Activated naive CD8-positive, alpha-beta T cell treated with anti-CD3 and anti-CD28 coated beads for 36 hours (primary cell): Measurements from ENCODE around the gene PLEKHO2. TPM values are rescaled to one million over a fixed set of nuclear protein-coding genes. Genes with fewer than 3 reads are reported as not detected.
"Not testable (repeated sequence)": the region's sequence is repeated elsewhere in the genome, so short reads cannot be mapped to it uniquely, and the experiment has no call there.

ENCODE experiments used
- DNase-seq: peaks from one replicate; pipeline ENCODE4 v3.0.0; 2021
- H3K27ac Mint-ChIP-seq: one replicate; pipeline ENCODE4 v1.8.0; 2022; ENCODE audit warnings: mild to moderate bottlenecking, moderate library complexity, mixed read lengths
- H3K27me3 Mint-ChIP-seq: one replicate; pipeline ENCODE4 v1.8.0; 2022; ENCODE audit warnings: mild to moderate bottlenecking, mixed read lengths
- H3K36me3 Mint-ChIP-seq: one replicate; pipeline ENCODE4 v1.8.0; 2021; ENCODE audit warnings: mild to moderate bottlenecking, mixed read lengths
- H3K4me1 Mint-ChIP-seq: one replicate; pipeline ENCODE4 v1.8.0; 2021; ENCODE audit warnings: mixed read lengths
- H3K4me3 Mint-ChIP-seq: one replicate; pipeline ENCODE4 v1.8.0; 2022; ENCODE audit warnings: mild to moderate bottlenecking, moderate library complexity, mixed read lengths
- H3K9me3 Mint-ChIP-seq: one replicate; pipeline ENCODE4 v1.8.0; 2022; ENCODE audit warnings: mixed read lengths
- total RNA-seq, 2 experiments: library from RNA; stranded (reverse); gene quantifications; one replicate each; pipeline ENCODE4 v1.2.3, GENCODE V29; 2021

Gene PLEKHO2
- total RNA-seq, 2 experiments from 2014 or later, result 6.8 to 7.8 TPM

DNA sequence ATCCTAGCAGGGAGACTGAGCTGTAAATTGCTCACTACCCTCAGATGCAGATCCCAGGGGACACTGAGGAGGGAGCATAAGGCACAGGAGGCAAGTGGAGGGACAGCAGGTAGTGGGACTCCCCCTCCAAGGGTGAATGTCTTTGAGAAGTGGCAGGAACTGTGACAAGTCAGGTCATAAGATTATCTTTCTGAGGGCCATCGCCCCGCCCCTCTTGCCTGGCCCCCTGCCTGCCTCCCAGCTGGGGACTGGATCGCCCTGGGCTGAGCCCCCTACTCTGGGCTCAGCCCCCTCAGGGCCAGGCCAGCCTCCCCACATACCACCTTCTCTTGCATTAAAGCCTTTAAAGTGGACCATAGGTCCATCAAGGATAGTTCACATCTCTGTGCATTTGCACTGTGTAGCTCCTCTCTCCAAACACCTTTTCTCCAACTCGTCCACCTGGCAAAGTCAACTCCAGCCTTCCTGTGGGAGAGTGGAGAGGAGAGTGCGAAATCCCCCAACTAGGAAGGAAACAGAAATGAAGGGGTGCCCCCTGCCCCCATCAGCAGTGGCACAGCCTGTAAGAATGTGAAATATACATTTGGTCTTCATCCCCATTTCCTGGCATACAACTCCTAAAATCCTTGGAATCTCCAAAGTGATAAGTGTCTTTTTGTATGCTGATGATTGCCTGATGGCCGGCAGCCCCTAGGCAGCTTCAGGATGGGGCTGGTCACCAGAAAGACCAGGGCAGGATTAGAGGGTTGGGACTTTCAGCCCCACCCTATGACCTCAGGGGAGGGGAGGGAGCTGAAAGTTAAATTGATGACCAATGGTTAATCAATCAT is 31.0 kb upstream of the PLEKHO2 start:
- peaks cover 3% of the 10 kb centered on the region for H3K4me1 Mint-ChIP-seq
- no peak overlapping the region for H3K4me3 Mint-ChIP-seq
- no peaks in the 10 kb centered on the region for H3K36me3 Mint-ChIP-seq
- no peaks in the 10 kb centered on the region for H3K27me3 Mint-ChIP-seq
- H3K27ac Mint-ChIP-seq, result no peak overlapping the region
- H3K9me3 Mint-ChIP-seq, result no peaks in the 10 kb centered on the region
- no peak for DNase-seq

DNA sequence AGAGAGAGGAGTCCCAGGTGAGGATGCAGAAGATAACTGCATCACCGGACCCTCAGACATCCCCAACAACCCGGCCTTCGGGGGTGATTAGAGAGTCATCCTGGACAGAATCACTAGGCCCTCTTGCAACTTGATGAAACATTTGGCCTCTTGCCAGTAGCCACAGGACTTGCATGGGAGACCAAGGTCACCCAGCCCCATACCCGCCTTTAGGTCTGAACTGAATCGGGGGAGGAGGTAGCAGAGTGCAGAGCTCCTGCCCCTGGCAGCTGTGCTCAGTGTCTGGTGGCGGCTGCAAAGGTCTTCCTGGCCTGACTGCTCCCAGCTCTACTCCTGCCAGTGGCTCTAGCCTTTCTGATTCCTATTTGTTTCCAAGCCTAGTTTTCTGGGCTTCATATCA is 28.6 kb upstream of the PLEKHO2 start:
- H3K4me1 Mint-ChIP-seq, result peaks cover 3% of the 10 kb centered on the region
- DNase-seq, result no peak
- no peak overlapping the region for H3K27ac Mint-ChIP-seq

DNA sequence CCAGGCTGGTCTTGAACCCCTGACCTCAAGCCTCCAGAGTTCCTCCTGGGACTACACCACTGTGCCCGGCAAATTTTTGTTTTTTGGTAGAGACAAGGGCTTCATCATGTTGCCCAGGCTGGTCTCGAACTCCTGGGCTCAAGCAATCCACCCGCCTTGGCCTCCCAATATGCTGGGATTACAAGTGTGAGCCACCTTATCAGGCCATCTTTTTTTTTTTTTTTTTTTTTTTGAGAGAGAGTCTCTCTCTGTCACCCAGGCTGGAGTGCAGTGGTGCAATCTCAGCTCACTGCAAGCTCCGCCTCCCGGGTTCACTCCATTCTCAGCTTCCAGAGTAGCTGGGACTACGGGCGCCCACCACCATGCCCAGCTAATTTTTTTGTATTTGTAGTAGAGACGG is 27.4 kb upstream of the PLEKHO2 start:
- H3K27ac Mint-ChIP-seq, DNase-seq, H3K9me3 Mint-ChIP-seq, H3K4me1 Mint-ChIP-seq, H3K4me3 Mint-ChIP-seq, H3K27me3 Mint-ChIP-seq, H3K36me3 Mint-ChIP-seq: not testable (repeated sequence)

More for the DNA sequence above, 28.6 kb upstream of the PLEKHO2 start:
- H3K4me3 Mint-ChIP-seq, result no peak overlapping the region
- H3K36me3 Mint-ChIP-seq, result no peaks in the 10 kb centered on the region
- no peaks in the 10 kb centered on the region for H3K9me3 Mint-ChIP-seq
- no peaks in the 10 kb centered on the region for H3K27me3 Mint-ChIP-seq

DNA sequence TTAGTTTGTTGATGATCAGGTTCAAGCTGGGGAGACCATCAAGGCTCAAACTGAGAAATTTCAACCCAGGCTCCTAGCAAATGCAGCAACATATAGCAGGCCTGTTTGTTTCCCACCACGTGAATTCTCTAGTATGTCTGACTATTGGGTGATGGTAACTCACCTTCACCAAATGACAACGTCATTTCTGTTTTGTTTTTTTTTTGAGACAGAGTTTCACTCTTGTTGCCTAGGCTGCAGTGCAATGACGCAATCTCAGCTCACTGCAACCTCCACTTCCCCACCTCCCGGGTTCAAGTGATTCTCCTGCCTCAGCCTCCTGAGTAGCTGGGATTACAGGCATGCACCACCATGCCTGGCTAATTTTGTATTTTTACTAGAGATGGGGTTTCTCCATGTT is 26.8 kb upstream of the PLEKHO2 start:
- H3K36me3 Mint-ChIP-seq, H3K27ac Mint-ChIP-seq: not testable (repeated sequence)

DNA sequence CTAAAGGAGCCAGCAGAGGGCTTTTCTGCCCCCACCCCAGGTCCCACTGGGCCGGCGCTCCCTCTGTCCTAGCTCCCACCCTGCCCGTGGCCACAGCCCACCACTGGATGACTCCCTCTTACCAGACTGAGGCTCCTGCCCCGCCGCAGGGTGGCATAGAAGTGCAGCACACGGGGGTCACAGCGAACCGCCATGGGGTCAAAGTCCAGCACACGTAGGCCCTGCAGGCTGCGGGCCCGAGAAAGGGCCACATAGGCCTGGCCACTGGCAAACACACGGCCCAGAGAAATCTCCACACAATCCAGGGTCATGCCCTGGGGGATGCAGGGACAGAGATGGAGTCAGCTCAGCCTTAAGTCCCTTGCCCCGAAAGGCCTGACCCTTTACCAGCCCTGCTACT is 25.3 kb upstream of the PLEKHO2 start:
- Mint-ChIP-seq H3K9me3 (no peaks in the 10 kb centered on the region), H3K27me3 (no peaks in the 10 kb centered on the region), H3K27ac (no peak overlapping the region), H3K4me3 (no peak overlapping the region), H3K36me3 (peaks cover 3% of the 10 kb centered on the region), H3K4me1 (no peaks in the 10 kb centered on the region)
- DNase-seq, result no peak

More for the DNA sequence above, 26.8 kb upstream of the PLEKHO2 start:
- H3K9me3 Mint-ChIP-seq, DNase-seq, H3K4me1 Mint-ChIP-seq, H3K27me3 Mint-ChIP-seq, H3K4me3 Mint-ChIP-seq: not testable (repeated sequence)

DNA sequence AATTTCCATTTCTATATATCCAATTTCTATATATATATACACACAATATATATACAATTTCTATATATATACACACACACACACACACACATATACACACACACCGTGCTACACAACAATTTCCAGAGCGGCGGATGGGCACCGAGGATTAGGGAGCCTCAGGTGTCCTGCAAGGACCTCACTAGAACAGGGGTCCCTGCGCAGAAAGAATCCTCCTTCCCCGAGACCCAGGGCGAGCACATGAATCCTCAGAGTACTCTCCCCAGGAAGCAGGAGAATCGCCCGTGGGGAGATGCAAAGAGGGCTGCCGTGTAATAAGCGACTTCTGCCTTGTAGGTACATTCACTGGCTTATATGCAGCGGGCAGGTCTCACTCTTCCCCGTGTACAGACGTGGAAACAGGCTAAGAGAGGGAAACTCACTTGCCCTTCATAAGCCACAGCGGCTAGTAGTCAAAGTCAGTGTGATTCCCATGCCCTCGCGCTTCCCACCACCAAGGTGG is 16.7 kb upstream of the PLEKHO2 start:
- H3K27ac Mint-ChIP-seq, result peak overlapping the region; percentile 83
- H3K9me3 Mint-ChIP-seq, result no peaks in the 10 kb centered on the region
- peaks cover 16% of the 10 kb centered on the region for H3K4me1 Mint-ChIP-seq
- peaks cover 18% of the 10 kb centered on the region for H3K36me3 Mint-ChIP-seq
- peak overlapping the region; percentile 93 for H3K4me3 Mint-ChIP-seq
- DNase-seq, result peak; percentile 18
- peaks cover 16% of the 10 kb centered on the region for H3K27me3 Mint-ChIP-seq

DNA sequence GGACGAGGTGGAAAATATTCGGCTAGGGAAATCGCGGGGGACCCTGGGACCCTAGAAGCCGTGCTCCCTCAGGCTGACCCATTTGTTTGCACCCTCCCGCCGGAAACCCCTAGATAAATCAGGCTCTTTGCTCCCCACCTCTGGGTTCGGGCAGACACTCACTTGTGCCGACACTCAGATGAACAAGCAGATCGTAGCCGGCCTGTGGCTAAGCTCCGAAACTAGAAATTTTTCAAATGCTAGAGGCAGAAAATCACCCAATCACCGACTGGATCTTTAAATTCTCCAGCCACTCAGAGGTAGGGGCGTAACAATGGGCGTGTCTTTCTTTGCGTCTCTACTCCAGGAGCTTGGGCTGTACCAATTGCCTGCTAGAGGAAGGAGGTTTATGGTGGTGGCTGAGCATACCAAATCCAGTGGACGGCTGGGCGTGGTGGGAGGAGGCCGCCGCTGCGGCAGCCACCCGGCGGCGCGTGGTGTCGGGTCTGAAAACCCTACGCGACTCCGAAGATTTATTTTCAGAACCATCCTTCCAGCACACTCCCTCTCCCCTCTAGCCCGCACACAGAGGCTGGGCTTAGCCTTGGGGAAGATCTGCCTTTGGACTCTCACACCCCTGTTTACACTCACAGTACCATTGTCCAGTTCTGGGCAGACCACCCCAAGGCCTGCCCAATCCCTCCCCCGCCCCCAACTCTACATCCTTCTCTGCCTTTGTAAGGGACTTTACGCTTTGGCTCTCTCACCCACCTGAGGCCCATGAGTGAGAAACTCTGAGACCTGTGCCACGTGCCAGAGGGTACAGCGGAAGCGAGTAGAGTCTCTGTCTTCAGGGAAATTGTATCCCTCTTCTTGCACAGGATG is 16.1 kb upstream of the PLEKHO2 start, which contains the start of gene PIF1:
PIF1 (minus strand) TSS at position 217 of the 864 bp plus-strand sequence. CDS start 1,312 bp downstream, outside the sequence.
- Mint-ChIP-seq H3K4me3 (peak within 1 kb of the TSS; percentile 93), H3K9me3 (no peaks in the 10 kb centered on the region), H3K27me3 (peaks cover 16% of the 10 kb centered on the region), H3K36me3 (peaks cover 16% of the 10 kb centered on the region), H3K4me1 (peaks cover 16% of the 10 kb centered on the region), H3K27ac (peak within 1 kb of the TSS; percentile 83)
- DNase-seq, result peak; percentile 87

DNA sequence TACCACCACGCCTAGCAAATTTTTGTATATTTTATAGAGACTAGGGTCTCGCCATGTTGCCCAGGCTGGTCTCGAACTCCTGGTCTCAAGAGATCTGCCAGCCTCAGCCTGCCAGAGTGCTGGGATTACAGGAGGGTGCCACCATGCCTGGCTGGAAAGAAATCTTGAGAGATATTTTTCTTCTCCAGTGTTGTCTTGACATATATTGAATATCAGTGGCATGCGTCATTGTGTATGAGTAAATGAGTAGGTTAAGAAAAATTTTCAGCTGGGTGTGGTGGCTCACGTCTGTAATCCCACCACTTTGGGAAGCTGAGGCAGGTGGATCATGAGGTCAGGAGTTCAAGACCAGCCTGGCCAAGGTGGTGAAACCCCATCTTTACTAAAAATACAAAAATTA is 12.7 kb upstream of the PLEKHO2 start:
- Mint-ChIP-seq H3K27ac (no peak overlapping the region), H3K4me3 (no peak overlapping the region), H3K9me3 (no peaks in the 10 kb centered on the region), H3K4me1 (peaks cover 8% of the 10 kb centered on the region), H3K27me3 (peaks cover 5% of the 10 kb centered on the region), H3K36me3 (peaks cover 4% of the 10 kb centered on the region)
- DNase-seq, result no peak

DNA sequence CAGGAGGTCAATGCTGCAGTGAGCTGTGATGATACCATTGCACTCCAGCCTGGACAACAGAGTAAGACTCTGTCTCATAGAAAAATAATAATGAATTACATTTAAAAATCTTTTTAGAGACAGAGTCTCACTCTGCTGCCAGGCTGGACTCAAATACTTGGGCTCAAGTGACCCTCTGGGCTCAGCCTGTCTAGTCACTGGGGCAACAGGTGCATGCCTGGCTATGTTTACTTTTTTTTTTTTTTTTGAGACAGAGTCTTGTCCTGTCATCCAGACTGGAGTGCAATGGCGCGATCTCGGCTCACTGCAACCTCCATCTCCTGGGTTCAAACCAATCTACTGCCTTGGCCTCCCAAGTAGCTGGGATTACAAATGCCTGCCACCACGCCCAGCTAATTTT is 8.0 kb upstream of the PLEKHO2 start:
- Mint-ChIP-seq H3K27ac (no peak overlapping the region), H3K36me3 (no peaks in the 10 kb centered on the region), H3K4me1 (peaks cover 25% of the 10 kb centered on the region), H3K9me3 (peaks cover 2% of the 10 kb centered on the region), H3K4me3 (no peak overlapping the region), H3K27me3 (no peaks in the 10 kb centered on the region)
- DNase-seq, result no peak

DNA sequence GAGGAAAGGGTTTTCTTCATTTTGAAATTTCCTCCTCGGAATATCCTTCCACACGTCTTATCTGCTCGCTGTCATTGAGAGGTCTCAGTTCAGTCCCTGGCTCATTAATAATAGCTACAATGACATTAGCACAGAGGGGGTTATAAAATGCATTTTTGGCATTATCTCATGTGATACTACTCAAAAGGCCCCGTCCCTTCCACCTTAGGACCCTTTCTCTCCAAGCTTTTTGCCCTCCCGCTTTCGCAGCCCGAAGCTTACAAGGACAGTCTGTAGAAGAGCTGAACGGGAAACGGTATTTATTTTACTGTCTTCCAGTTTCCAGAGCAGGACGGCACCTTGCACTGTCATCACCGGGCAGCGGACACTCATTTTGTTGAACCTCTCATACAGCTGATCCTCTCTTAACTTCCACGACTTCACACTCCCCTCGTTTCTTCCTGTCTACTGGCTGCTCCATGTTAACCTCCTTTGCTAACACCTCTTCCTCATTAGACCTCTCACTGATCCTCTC is 5.6 kb upstream of the PLEKHO2 start:
- DNase-seq, result no peak
- H3K27me3 Mint-ChIP-seq, result no peaks in the 10 kb centered on the region
- H3K4me1 Mint-ChIP-seq, result peaks cover 35% of the 10 kb centered on the region
- peaks cover 2% of the 10 kb centered on the region for H3K9me3 Mint-ChIP-seq
- peak overlapping the region; percentile 35 for H3K4me3 Mint-ChIP-seq
- H3K36me3 Mint-ChIP-seq, result no peaks in the 10 kb centered on the region
- peak overlapping the region; percentile 39 for H3K27ac Mint-ChIP-seq

DNA sequence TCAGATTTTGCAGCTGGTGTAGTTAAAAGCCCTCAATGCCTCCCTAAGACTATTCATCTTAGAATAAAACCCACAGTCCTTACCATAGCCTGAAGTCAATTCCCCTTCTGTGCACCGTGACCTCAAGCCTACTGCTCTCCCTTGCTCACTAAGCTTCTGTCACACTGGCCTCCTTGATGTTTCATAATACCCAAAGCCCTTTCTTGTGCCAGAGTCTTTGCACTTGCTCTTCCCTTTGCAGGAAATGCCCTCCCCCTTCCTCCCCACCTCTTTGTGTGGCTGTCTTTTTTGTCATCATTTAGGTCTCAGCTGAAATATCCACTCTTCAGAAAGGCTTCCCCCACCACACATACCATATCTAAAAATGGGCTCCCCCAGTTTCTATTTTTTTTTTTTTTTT is 4.2 kb upstream of the PLEKHO2 start:
- no peak for DNase-seq
- H3K4me1 Mint-ChIP-seq, result peaks cover 40% of the 10 kb centered on the region
- no peak overlapping the region for H3K4me3 Mint-ChIP-seq
- no peaks in the 10 kb centered on the region for H3K36me3 Mint-ChIP-seq
- peak overlapping the region; percentile 5 for H3K27ac Mint-ChIP-seq
- H3K9me3 Mint-ChIP-seq, result peaks cover 2% of the 10 kb centered on the region
- H3K27me3 Mint-ChIP-seq, result no peaks in the 10 kb centered on the region

DNA sequence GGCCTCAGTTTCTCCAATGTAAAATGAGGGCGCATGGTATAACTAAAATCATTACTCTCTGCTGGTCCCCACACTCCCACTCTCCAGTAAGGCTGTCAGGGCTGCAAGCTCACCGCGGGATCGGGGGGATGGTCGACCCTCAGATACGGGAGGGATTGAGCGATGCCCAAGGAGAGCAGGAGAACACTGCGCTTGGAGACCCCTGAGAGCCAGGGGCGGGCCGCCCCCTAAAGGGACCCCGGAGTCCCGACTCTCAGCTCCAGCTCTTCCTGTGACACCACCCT is 713 bp upstream of the PLEKHO2 start:
- no peaks in the 10 kb centered on the region for H3K27me3 Mint-ChIP-seq
- no peak for DNase-seq
- peaks cover 66% of the 10 kb centered on the region for H3K4me1 Mint-ChIP-seq
- H3K4me3 Mint-ChIP-seq, result peak overlapping the region; percentile 74
- H3K27ac Mint-ChIP-seq, result peak overlapping the region; percentile 66
- H3K36me3 Mint-ChIP-seq, result no peaks in the 10 kb centered on the region
- H3K9me3 Mint-ChIP-seq, result no peaks in the 10 kb centered on the region

DNA sequence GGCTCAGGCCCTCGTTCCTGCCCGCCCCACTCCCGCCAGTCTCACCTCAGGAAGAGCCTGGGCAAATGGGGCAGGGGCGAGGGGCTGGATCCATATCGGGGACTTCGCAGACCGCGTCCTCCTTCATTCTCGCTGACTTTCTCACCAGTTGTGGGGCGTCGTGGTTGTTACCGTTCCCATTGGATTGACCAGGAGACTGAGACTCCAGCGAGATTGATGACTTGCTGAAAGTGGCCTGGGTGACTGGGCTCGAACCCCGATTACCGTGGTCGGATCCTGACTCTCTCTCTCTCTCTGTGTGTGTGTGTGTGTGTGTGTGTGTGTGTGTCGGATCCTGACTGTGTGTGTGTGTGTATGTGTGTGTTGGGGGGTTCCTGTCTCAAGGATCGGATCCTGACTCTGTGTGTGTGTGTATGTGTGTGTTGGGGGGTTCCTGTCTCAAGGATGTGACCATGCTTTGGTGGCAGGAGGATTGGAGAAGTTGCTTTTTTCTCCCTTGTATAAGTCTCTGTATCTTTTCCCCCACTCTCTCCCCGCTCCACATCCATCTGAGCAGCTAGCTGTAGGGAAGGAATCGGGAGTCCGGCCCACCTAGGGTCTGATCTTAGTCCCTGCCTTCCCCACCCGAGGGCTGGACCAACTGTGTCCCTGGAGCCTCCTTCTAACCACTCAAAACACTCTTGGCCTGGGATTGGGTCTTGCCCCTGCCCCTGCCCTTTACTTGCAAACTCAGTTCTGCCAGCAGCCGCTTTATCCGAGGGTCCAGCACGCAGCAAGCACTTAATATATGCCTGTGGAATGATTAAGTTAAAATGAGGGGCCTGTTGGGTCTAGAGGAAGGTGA is 603 bp downstream of the PLEKHO2 start:
- H3K4me1 Mint-ChIP-seq, result peaks cover 62% of the 10 kb centered on the region
- DNase-seq, result no peak
- no peaks in the 10 kb centered on the region for H3K9me3 Mint-ChIP-seq

DNA sequence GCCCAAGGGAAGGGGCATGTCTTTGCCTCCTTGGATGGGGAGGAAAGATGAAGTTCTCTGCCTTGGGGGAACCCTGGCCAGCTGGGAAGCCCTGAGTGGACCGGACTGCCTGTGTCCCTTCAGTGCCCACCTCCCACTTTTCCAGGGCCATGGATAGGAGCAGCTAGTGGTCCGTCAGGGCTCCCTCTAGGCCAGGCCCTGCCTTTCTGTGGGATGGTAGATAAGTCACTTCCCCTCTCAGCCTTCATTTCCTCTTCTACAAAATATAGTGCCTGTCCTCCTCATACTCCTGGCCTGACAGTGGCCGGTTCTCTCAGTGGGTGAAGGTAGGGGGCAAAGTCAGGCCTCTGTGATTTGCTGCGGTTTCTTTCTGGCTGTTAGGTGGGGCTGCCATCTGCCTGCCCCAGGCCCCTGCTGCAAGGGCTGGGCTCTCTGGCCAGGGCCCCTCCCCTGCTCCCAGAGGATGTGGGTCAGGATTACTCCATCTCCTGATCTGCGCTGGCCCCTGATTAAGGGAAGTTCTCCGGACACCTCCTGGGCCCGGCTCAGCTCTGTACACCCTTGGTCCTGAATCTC is 1.4 kb downstream of the PLEKHO2 start:
- H3K4me1 Mint-ChIP-seq, result peaks cover 60% of the 10 kb centered on the region
- peaks cover under 1% of the 10 kb centered on the region for H3K36me3 Mint-ChIP-seq
- H3K27me3 Mint-ChIP-seq, result no peaks in the 10 kb centered on the region
- H3K27ac Mint-ChIP-seq, result peak overlapping the region; percentile 63
- H3K4me3 Mint-ChIP-seq, result peak overlapping the region; percentile 82
- no peaks in the 10 kb centered on the region for H3K9me3 Mint-ChIP-seq
- no peak for DNase-seq

More for the DNA sequence above, 603 bp downstream of the PLEKHO2 start:
- no peaks in the 10 kb centered on the region for H3K36me3 Mint-ChIP-seq
- H3K27me3 Mint-ChIP-seq, result no peaks in the 10 kb centered on the region
- peak overlapping the region; percentile 63 for H3K27ac Mint-ChIP-seq
- H3K4me3 Mint-ChIP-seq, result peak overlapping the region; percentile 82
